Measurements from ENCODE around the gene ALG12.

ALG12 gene

GRCh38 chr22:49930596-49931412 lies 12.6 kb upstream of the ALG12 start:
- Histone ChIP-seq H3F3A (ENCODE audit: insufficient read depth, low read length) (peaks cover 25% of the 10 kb centered on the region), H3K4me3 (ENCODE audit: low read length) (no peak overlapping the region), H3K4me2 (ENCODE audit: low read depth, low read length) (peak overlapping the region; percentile 24; the same call in 1 of the 2 replicates), H3K36me3 (replicated peaks; ENCODE audit: insufficient read depth, low read length) (no peaks in the 10 kb centered on the region), H3K9me2 (replicated peaks; ENCODE audit: insufficient read depth, low read length) (no peaks in the 10 kb centered on the region), H3K27ac (ENCODE audit: low read length) (no peak overlapping the region), H3K9me3 (replicated peaks; ENCODE audit: insufficient read depth, low read length) (no peaks in the 10 kb centered on the region), H2AFZ (ENCODE audit: low read length) (0 out of 2 replicates have a peak overlapping the region, but pooled peaks have one; percentile 27), H4K20me1 (ENCODE audit: insufficient read depth, low read length) (no peaks in the 10 kb centered on the region), H3K4me1 (ENCODE audit: low read length) (peaks cover 27% of the 10 kb centered on the region), H3K79me2 (ENCODE audit: low read length) (no peaks in the 10 kb centered on the region), H3K9ac (ENCODE audit: low read length) (no peak overlapping the region), H3K27me3 (replicated peaks; ENCODE audit: insufficient read depth, low read length) (no peaks in the 10 kb centered on the region)
- peak; percentile 69 for DNase-seq
- TF ChIP-seq EZH2 (optimal IDR thresholded peaks at IDR 0.05; ENCODE audit: low read depth, low read length) (no peak), CTCF (IDR thresholded peaks at IDR 0.05; ENCODE audit: low read length) (peak; percentile 77), EZH2phosphoT487 (IDR thresholded peaks at IDR 0.05; ENCODE audit: low read length) (no peak)

GRCh38 chr22:49929994-49930575 lies 11.8 kb upstream of the ALG12 start:
- H3K9me2 ChIP-seq (replicated peaks; ENCODE audit: insufficient read depth, low read length) = no peaks in the 10 kb centered on the region
- H3K27ac ChIP-seq (ENCODE audit: low read length) = no peak overlapping the region
- DNase-seq = no peak
- TF ChIP-seq CTCF (IDR thresholded peaks at IDR 0.05; ENCODE audit: low read length) (no peak), EZH2phosphoT487 (IDR thresholded peaks at IDR 0.05; ENCODE audit: low read length) (no peak), EZH2 (optimal IDR thresholded peaks at IDR 0.05; ENCODE audit: low read depth, low read length) (no peak)
- H3K4me1 ChIP-seq (ENCODE audit: low read length) = peaks cover 30% of the 10 kb centered on the region
- no peaks in the 10 kb centered on the region for H4K20me1 ChIP-seq (ENCODE audit: insufficient read depth, low read length)
- no peaks in the 10 kb centered on the region for H3K36me3 ChIP-seq (replicated peaks; ENCODE audit: insufficient read depth, low read length)
- peaks cover 25% of the 10 kb centered on the region for H3F3A ChIP-seq (ENCODE audit: insufficient read depth, low read length)
- peak overlapping the region; percentile 81 for H3K4me2 ChIP-seq (ENCODE audit: low read depth, low read length)
- peak overlapping the region; percentile 22; the same call in 1 of the 2 replicates for H3K4me3 ChIP-seq (ENCODE audit: low read length)
- no peaks in the 10 kb centered on the region for H3K27me3 ChIP-seq (replicated peaks; ENCODE audit: insufficient read depth, low read length)
- H3K9ac ChIP-seq (ENCODE audit: low read length) = no peak overlapping the region
- peak overlapping the region; percentile 33; the same call in 1 of the 2 replicates for H2AFZ ChIP-seq (ENCODE audit: low read length)
- no peaks in the 10 kb centered on the region for H3K79me2 ChIP-seq (ENCODE audit: low read length)
- H3K9me3 ChIP-seq (replicated peaks; ENCODE audit: insufficient read depth, low read length) = no peaks in the 10 kb centered on the region

- DNase-seq = peak; percentile 71
- Histone ChIP-seq H3K4me1 (ENCODE audit: low read length) (peaks cover 29% of the 10 kb centered on the region), H3K27ac (ENCODE audit: low read length) (no peak overlapping the region), H4K20me1 (ENCODE audit: insufficient read depth, low read length) (no peaks in the 10 kb centered on the region), H3K4me3 (ENCODE audit: low read length) (peak overlapping the region; percentile 22; the same call in 1 of the 2 replicates), H2AFZ (ENCODE audit: low read length) (peak overlapping the region; percentile 33; the same call in 1 of the 2 replicates), H3K4me2 (ENCODE audit: low read depth, low read length) (peak overlapping the region; percentile 81), H3K9me2 (replicated peaks; ENCODE audit: insufficient read depth, low read length) (no peaks in the 10 kb centered on the region), H3K27me3 (replicated peaks; ENCODE audit: insufficient read depth, low read length) (no peaks in the 10 kb centered on the region), H3K9me3 (replicated peaks; ENCODE audit: insufficient read depth, low read length) (no peaks in the 10 kb centered on the region), H3F3A (ENCODE audit: insufficient read depth, low read length) (peaks cover 25% of the 10 kb centered on the region), H3K36me3 (replicated peaks; ENCODE audit: insufficient read depth, low read length) (no peaks in the 10 kb centered on the region), H3K9ac (ENCODE audit: low read length) (no peak overlapping the region), H3K79me2 (ENCODE audit: low read length) (no peaks in the 10 kb centered on the region)
- TF ChIP-seq EZH2phosphoT487 (IDR thresholded peaks at IDR 0.05; ENCODE audit: low read length) (no peak), EZH2 (optimal IDR thresholded peaks at IDR 0.05; ENCODE audit: low read depth, low read length) (no peak), CTCF (IDR thresholded peaks at IDR 0.05; ENCODE audit: low read length) (peak; percentile 50)
These were observed 11.2 kb upstream of the ALG12 start for GRCh38 chr22:49929211-49929979.
